Activated naive CD4-positive, alpha-beta T cell treated with anti-CD3 and anti-CD28 coated beads, Interleukin-2, amount 50 U/mL, for 72 hours (primary cell): ENCODE results near the gene IL1RAPL1. TPM values are rescaled to one million over a fixed set of nuclear protein-coding genes. Genes with fewer than 3 reads are reported as not detected.

Experiments used
- ATAC-seq, 2 donors: fragments of 150-1000 bp; cut with Tn5 transposase; 2 replicates each; pipeline ENCODE4 v1.10.0; 2021; ENCODE audit warnings: mild to moderate bottlenecking in 2 of 2, moderate library complexity in 2 of 2
- DNase-seq, 2 donors: peaks; one replicate each; pipeline ENCODE4 v3.0.0; 2021 to 2022; ENCODE audit warnings: low spot score in 2 of 2
- H3K27ac Mint-ChIP-seq, 2 donors: one replicate each; pipeline ENCODE4 v1.8.0; 2022; ENCODE audit warnings: mild to moderate bottlenecking in 2 of 2, mixed read lengths in 2 of 2
- H3K36me3 Mint-ChIP-seq, 2 donors: one replicate each; pipeline ENCODE4 v1.8.0; 2022; ENCODE audit warnings: mixed read lengths in 2 of 2
- H3K9me3 Mint-ChIP-seq, 2 donors: one replicate each; pipeline ENCODE4 v1.8.0; 2022; ENCODE audit warnings: mixed read lengths in 2 of 2
- total RNA-seq, 2 donors: library from RNA; stranded (reverse); gene quantifications; one replicate each; pipeline ENCODE4 v1.2.3, GENCODE V29; 2022

IL1RAPL1 gene
- total RNA-seq, 2 donors from 2014 or later, result not detected

DNA sequence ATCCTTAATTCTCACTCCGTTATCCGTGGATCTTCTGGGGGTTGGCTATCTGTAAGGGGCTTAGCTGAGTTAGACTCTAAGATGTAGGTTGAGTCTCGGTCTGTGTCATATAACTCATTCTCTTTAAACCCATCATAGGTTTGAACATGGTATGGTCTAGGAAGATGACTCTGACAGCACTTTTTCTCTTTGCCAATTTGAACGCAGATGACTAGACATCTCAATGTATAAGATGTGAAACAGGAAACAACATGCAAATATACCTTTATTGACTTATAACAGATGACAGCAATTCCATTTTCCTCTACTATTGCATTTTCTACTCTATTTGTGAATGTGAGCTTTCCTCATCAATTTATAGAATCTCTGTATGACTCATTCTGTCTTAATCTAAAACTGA, 993.3 kb downstream of the IL1RAPL1 start:
- Mint-ChIP-seq H3K36me3 (peaks cover 0 to 4% of the 10 kb centered on the region in 2 donors), H3K9me3 (peaks cover 13 to 16% of the 10 kb centered on the region in 2 donors), H3K27ac (no peak overlapping the region)
- DNase-seq, result no peak
- ATAC-seq, result no peak

DNA sequence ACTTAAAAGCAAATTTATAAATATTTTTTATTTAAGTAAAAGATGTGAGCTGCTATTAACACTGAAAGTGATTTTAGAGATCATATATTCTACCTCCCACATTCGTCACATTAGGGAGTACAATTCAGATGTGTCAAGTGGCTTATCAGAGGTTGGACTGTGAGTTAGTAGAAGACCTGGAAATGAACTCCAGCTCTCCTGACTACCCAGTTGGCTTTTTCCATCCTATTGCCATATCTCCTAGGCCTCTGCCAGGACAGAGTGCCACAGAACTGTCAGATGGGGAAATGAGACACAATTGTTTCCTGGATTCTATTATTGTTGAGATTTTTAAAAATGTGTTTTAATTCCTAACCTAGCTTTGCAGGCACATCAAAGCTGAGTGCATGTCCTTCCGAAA, 994.0 kb downstream of the IL1RAPL1 start:
- H3K9me3 Mint-ChIP-seq, result peaks cover 13 to 16% of the 10 kb centered on the region in 2 donors
- H3K27ac Mint-ChIP-seq, result no peak overlapping the region
- peaks cover 0 to 4% of the 10 kb centered on the region in 2 donors for H3K36me3 Mint-ChIP-seq
- ATAC-seq, result no peak
- no peak for DNase-seq

DNA sequence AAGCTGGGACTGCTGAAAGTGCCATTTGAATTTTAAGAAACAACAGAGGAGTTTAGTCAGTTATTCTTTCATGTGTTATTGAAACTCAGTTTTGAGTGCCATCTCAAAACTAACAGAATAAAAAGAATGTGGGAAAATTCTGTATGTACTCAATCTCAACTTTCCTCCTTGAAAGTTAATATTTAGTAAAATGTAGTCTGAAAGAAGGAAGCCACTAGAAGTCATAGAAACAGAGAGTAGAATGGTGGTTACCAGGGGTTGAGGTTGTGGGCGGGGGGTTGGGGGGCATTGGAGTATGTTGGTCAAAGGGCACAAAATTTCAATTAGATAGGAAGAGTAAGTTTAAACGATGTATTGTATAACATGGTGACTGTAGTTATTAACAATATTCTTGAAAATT, 999.9 kb downstream of the IL1RAPL1 start:
- DNase-seq, result no peak

GRCh38 chrX:29590921-29591320, 1003.7 kb downstream of the IL1RAPL1 start:
- H3K27ac Mint-ChIP-seq, result no peak overlapping the region
- H3K36me3 Mint-ChIP-seq, result no peaks in the 10 kb centered on the region
- H3K9me3 Mint-ChIP-seq, result peaks cover 0 to 3% of the 10 kb centered on the region in 2 donors
- no peak for ATAC-seq
- no peak for DNase-seq

More for the DNA sequence above, 999.9 kb downstream of the IL1RAPL1 start:
- H3K36me3 Mint-ChIP-seq, result no peaks in the 10 kb centered on the region
- no peak for ATAC-seq
- H3K9me3 Mint-ChIP-seq, result peaks cover 4 to 8% of the 10 kb centered on the region in 2 donors
- H3K27ac Mint-ChIP-seq, result no peak overlapping the region

DNA sequence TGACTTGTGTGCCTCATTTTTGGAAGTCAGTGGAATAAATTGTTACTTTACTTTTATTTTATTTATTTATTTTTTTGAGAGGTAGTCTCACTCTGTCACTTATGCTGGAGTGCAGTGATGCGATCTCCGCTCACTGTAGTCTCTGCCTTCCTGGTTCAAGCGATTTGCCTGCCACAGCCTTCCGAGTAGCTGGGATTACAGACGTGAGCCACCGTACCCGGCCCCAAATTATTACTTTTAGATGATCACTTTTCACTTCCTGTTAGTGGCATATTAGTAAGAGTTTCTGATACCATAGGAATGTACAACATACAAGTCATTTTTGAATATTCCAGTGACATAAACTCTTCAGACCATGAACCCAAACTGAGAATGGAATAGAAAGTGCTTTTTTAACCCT, 1017.1 kb downstream of the IL1RAPL1 start:
- Mint-ChIP-seq H3K9me3 (peaks cover 0 to 4% of the 10 kb centered on the region in 2 donors), H3K27ac (no peak overlapping the region), H3K36me3 (no peaks in the 10 kb centered on the region)
- ATAC-seq (no peak), DNase-seq (no peak)

DNA sequence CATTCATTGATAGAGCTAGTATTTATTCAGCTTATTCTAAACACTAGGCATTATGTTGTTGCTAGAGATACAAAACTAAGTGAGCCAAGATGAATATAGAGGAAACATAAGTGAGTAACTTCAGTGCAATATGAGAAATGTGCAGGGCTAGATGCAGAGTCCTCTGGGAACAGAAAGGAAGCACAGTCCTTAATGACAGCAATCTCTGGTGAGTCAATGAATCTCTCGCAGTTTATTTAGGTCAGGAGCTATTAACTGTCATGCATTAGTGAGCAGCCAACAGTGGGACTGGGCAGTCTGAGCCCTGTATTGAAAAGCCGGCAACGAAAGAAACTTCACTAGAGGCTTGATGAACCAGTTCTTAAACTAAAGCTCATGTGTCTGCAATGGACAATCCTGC, 1030.0 kb downstream of the IL1RAPL1 start:
- H3K9me3 Mint-ChIP-seq, result no peaks in the 10 kb centered on the region
- ATAC-seq (no peak), DNase-seq (no peak)

DNA sequence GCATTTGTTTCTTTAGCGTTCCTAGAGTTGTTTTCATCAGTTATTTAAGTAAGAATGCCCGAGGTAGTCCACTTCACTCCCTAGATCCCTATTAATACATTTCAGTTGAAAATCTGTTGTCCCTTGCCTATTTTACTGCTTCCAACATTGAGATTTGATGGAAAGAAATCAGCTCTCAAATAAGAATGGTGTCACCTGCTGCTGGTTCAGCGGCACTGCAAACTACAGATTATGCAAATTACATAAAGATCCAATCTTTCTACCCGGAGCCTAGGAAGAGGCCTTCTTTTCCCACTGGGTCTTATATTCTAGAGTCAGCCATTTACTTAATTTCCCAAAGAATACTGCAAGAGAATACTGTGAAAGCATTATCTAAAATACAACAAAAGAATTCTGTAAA, 1030.5 kb downstream of the IL1RAPL1 start:
- H3K27ac Mint-ChIP-seq, result no peak overlapping the region
- DNase-seq (no peak), ATAC-seq (no peak)
- H3K36me3 Mint-ChIP-seq, result no peaks in the 10 kb centered on the region
- H3K9me3 Mint-ChIP-seq, result no peaks in the 10 kb centered on the region

More for the DNA sequence above, 1030.0 kb downstream of the IL1RAPL1 start:
- Mint-ChIP-seq H3K27ac (no peak overlapping the region), H3K36me3 (no peaks in the 10 kb centered on the region)

- no peak overlapping the region for H3K27ac Mint-ChIP-seq
- no peaks in the 10 kb centered on the region for H3K36me3 Mint-ChIP-seq
- DNase-seq (no peak), ATAC-seq (no peak)
- no peaks in the 10 kb centered on the region for H3K9me3 Mint-ChIP-seq
These were observed 1040.6 kb downstream of the IL1RAPL1 start for GRCh38 chrX:29627833-29628232.

DNA sequence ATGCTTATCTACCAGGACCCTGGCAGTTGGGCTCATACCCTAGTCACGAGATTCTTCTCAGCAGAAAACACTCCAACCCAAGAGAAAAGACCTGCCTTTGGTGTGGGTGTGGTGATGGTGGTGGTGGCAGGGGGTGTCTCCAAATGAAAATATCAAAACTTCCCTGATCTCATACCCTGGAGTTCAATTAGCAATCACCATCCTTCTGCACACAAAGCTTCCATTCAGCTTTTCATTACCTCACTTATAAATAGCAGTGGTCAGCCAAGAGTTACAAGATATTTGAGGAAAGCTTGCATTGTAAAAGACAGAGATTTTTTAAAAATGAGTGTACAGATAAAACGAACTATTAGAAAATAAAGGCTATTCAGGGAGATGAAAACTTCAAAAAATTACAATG, 1047.3 kb downstream of the IL1RAPL1 start:
- ATAC-seq, result no peak
- H3K36me3 Mint-ChIP-seq, result no peaks in the 10 kb centered on the region
- no peak for DNase-seq
- H3K9me3 Mint-ChIP-seq, result no peaks in the 10 kb centered on the region
- no peak overlapping the region for H3K27ac Mint-ChIP-seq

DNA sequence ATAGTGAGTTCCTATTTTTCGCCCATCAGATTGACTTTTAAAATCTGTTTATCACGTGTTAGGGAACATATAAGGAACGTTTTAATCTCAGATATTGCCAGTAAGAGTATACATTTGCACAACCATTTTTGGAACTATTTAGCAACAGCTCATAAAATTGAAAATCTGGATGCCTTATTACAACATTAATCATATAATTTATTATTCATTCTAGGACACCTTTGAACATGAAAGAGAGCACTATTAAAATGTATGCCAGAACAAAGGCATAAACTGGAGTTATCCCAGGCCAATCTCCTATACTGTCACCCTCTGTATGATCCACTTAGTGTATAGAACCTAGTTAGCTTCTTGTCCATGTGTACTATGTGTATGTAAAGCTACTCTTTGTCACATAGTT, 1049.1 kb downstream of the IL1RAPL1 start:
- H3K36me3 Mint-ChIP-seq, result no peaks in the 10 kb centered on the region
- ATAC-seq, result no peak
- peaks cover 3% of the 10 kb centered on the region in 2 donors for H3K9me3 Mint-ChIP-seq
- DNase-seq, result no peak
- no peak overlapping the region for H3K27ac Mint-ChIP-seq

DNA sequence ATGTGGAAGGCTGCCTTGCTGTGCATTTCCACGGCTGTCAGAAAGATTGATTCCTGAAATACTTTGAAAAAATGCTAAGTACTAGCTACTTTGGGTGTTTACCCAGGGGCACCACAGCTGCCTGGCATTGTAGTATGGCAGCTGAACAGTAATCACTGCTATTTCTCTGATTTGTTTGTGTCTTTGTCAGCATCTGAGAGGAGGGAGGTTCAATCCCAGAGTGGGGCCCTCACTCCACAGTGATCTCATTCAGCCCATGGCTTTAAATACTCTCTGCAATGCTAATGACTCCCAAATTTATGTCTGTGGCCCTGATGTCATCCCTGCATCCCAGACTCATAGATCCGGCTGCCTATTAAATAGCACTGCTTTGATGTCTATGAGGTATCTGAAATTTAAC, 1052.9 kb downstream of the IL1RAPL1 start:
- Mint-ChIP-seq H3K9me3 (peaks cover 3% of the 10 kb centered on the region in 2 donors), H3K36me3 (no peaks in the 10 kb centered on the region), H3K27ac (no peak overlapping the region)
- ATAC-seq (no peak), DNase-seq (no peak)

DNA sequence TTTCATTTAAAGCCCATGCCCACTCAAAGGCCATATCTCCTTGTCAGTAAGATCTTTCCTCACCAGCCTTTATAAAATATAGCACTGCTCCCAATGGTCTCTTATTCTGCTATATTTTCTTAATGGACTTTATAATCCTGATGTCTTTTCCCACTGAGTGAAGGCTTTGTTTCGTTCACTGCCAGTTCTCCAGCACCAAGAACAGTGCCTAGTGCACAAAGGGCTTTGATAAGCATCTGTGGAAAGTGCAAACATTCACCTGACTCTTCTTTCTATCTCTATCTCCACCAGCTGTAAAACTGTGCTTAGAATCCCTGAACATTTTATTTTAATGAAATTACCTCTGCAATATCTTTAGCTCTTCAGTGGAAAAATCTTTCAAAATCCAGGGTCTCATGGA, 1054.2 kb downstream of the IL1RAPL1 start:
- Mint-ChIP-seq H3K36me3 (no peaks in the 10 kb centered on the region), H3K27ac (no peak overlapping the region), H3K9me3 (peaks cover 3% of the 10 kb centered on the region in 2 donors)
- ATAC-seq, result no peak
- DNase-seq, result no peak

DNA sequence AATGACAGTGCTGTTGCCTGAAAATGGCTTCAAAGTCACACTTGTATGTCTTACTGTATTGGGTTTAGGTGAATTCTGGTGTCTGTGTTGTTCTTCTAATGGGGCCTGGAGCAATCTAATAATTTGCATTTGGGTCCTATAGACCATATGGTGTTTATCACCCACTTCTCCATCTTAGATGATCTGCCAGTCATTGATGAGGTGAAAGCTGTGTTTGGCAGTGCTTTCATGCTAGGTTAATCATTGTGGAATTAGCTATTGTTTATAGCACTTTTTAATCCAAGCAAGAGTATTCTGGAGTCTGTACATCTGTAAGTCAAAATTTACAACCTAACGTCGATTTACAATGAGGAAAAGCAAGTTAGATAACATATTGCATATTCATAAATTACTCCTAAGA, 1055.9 kb downstream of the IL1RAPL1 start:
- DNase-seq (no peak), ATAC-seq (no peak)
- no peaks in the 10 kb centered on the region for H3K36me3 Mint-ChIP-seq
- H3K27ac Mint-ChIP-seq, result no peak overlapping the region
- H3K9me3 Mint-ChIP-seq, result peaks cover 3% of the 10 kb centered on the region in 2 donors

GRCh38 chrX:29648161-29648560, 1060.9 kb downstream of the IL1RAPL1 start:
- no peak overlapping the region for H3K27ac Mint-ChIP-seq
- no peaks in the 10 kb centered on the region for H3K36me3 Mint-ChIP-seq
- peaks cover 0 to 4% of the 10 kb centered on the region in 2 donors for H3K9me3 Mint-ChIP-seq
- DNase-seq (no peak), ATAC-seq (no peak)

GRCh38 chrX:29652484-29652883, 1065.2 kb downstream of the IL1RAPL1 start:
- Mint-ChIP-seq H3K27ac (no peak overlapping the region), H3K36me3 (no peaks in the 10 kb centered on the region), H3K9me3 (peaks cover 0 to 4% of the 10 kb centered on the region in 2 donors)
- DNase-seq (no peak), ATAC-seq (no peak)

- ATAC-seq (no peak), DNase-seq (no peak)
- no peak overlapping the region for H3K27ac Mint-ChIP-seq
- H3K9me3 Mint-ChIP-seq, result peaks cover 0 to 4% of the 10 kb centered on the region in 2 donors
- no peaks in the 10 kb centered on the region for H3K36me3 Mint-ChIP-seq
These were observed 1066.5 kb downstream of the IL1RAPL1 start for GRCh38 chrX:29653721-29654120.

GRCh38 chrX:29659911-29660310, 1072.7 kb downstream of the IL1RAPL1 start:
- DNase-seq (no peak), ATAC-seq (no peak)
- Mint-ChIP-seq H3K36me3 (no peaks in the 10 kb centered on the region), H3K9me3 (peaks cover 0 to 5% of the 10 kb centered on the region in 2 donors), H3K27ac (no peak overlapping the region)

GRCh38 chrX:29661290-29661689, 1074.0 kb downstream of the IL1RAPL1 start:
- Mint-ChIP-seq H3K9me3 (peaks cover 0 to 5% of the 10 kb centered on the region in 2 donors), H3K36me3 (no peaks in the 10 kb centered on the region), H3K27ac (no peak overlapping the region)
- no peak for DNase-seq
- ATAC-seq, result no peak

- DNase-seq (no peak), ATAC-seq (no peak)
- peaks cover 0 to 5% of the 10 kb centered on the region in 2 donors for H3K9me3 Mint-ChIP-seq
- no peak overlapping the region for H3K27ac Mint-ChIP-seq
- no peaks in the 10 kb centered on the region for H3K36me3 Mint-ChIP-seq
These were observed 1074.9 kb downstream of the IL1RAPL1 start for GRCh38 chrX:29662101-29662500.
